SK-N-SH (cell line): ENCODE measurements around the gene SREK1IP1. TPM values are rescaled to one million over a fixed set of nuclear protein-coding genes. Genes with fewer than 3 reads are reported as not detected.
"Not testable (repeated sequence)": the region's sequence is repeated elsewhere in the genome, so short reads cannot be mapped to it uniquely, and the experiment has no call there.

Source experiments
- CTCF ChIA-PET: fragments of 300-600, 350-600 bp; formaldehyde crosslinking; extraction: SDS; loops from one replicate; lab custom pipeline; 2021; lab: Yijun Ruan, JAX
- POLR2A ChIA-PET: fragments of 350-600 bp; sonication (Branson Sonifier 250); formaldehyde crosslinking; extraction: SDS; loops from one replicate; lab custom pipeline; 2020; ENCODE audit warnings: antibody characterized with exemption, inconsistent platforms; lab: Yijun Ruan, JAX
- DNase-seq: peaks from one replicate; pipeline ENCODE4 v3.0.0; 2012
- H2AFZ ChIP-seq: fragments of 200-600 bp; sonication (generic); 2 replicates; pipeline ENCODE4 v1.8.1; 2016; ENCODE audit warnings: antibody characterized with exemption, mild to moderate bottlenecking, low read depth
- H3F3A ChIP-seq: fragments of 200-600 bp; sonication (generic); replicated peaks from 2 replicates; pipeline ENCODE3; 2016; ENCODE audit warnings: antibody characterized with exemption, mild to moderate bottlenecking; ENCODE audit not compliant: insufficient read depth
- H3K27ac ChIP-seq, 2 experiments: fragments of 200-500 bp in 1 of 2; fragments of 200-600 bp in 1 of 2; sonication (Bioruptor generic) in 1 of 2; sonication (generic), shearing (Covaris generic) in 1 of 2; 2 replicates each; pipeline versions ENCODE4 v1.5.1 to v1.6.1; 2014 to 2016; ENCODE audit warnings: low read depth in 2 of 2, inconsistent platforms in 1 of 2, low read length in 1 of 2, mild to moderate bottlenecking in 1 of 2, mixed read lengths in 1 of 2
- H3K27me3 ChIP-seq: fragments of 200-600 bp; sonication (generic), shearing (Covaris generic); 2 replicates; pipeline ENCODE4 v1.6.1; 2016; ENCODE audit warnings: mixed run types; ENCODE audit not compliant: insufficient read depth
- H3K36me3 ChIP-seq, 2 experiments: fragments of 200-500 bp in 1 of 2; fragments of 200-600 bp in 1 of 2; sonication (Bioruptor generic) in 1 of 2; sonication (generic) in 1 of 2; replicated peaks in 1 of 2; 2 replicates each; pipeline versions ENCODE3 to v1.5.1; 2014 to 2016; ENCODE audit warnings: low read length in 1 of 2, mild to moderate bottlenecking in 1 of 2; ENCODE audit not compliant: insufficient read depth in 2 of 2, control insufficient read depth in 1 of 2
- H3K4me1 ChIP-seq, 2 experiments: fragments of 200-500 bp in 1 of 2; fragments of 200-600 bp in 1 of 2; sonication (Bioruptor generic) in 1 of 2; sonication (generic), shearing (Covaris generic) in 1 of 2; 2 replicates each; pipeline versions ENCODE4 v1.5.1 to v1.6.1; 2014 to 2016; ENCODE audit warnings: low read depth in 1 of 2, low read length in 1 of 2, mixed run types in 1 of 2; ENCODE audit not compliant: insufficient read depth in 2 of 2, control insufficient read depth in 1 of 2
- H3K4me2 ChIP-seq: fragments of 200-600 bp; sonication (generic), shearing (Covaris generic); 2 replicates; pipeline ENCODE4 v1.6.1; 2017; ENCODE audit warnings: mixed run types
- H3K4me3 ChIP-seq, 2 experiments: fragments of 200-500 bp in 1 of 2; fragments of 200-600 bp in 1 of 2; sonication (Bioruptor generic) in 1 of 2; sonication (generic), shearing (Covaris generic) in 1 of 2; 2 replicates each; pipeline versions ENCODE4 v1.5.1 to v1.8.1; 2014 to 2016; ENCODE audit warnings: low read depth in 2 of 2, inconsistent platforms in 1 of 2, low read length in 1 of 2, mild to moderate bottlenecking in 1 of 2, mixed read lengths in 1 of 2, moderate library complexity in 1 of 2
- H3K79me2 ChIP-seq: fragments of 200-600 bp; sonication (generic); 2 replicates; pipeline ENCODE4 v1.8.1; 2017; ENCODE audit warnings: mild to moderate bottlenecking; ENCODE audit not compliant: insufficient read depth
- H3K9ac ChIP-seq: fragments of 200-600 bp; sonication (generic); 2 replicates; pipeline ENCODE4 v1.6.1; 2017; ENCODE audit warnings: mixed run types
- H3K9me2 ChIP-seq: fragments of 200-600 bp; sonication (generic); 2 replicates; pipeline ENCODE4 v1.6.1; 2017; ENCODE audit warnings: mixed run types
- H3K9me3 ChIP-seq: fragments of 200-600 bp; sonication (generic); 2 replicates; pipeline ENCODE4 v1.6.1; 2017; ENCODE audit warnings: mixed run types, mild to moderate bottlenecking, moderate library complexity
- H4K20me1 ChIP-seq: fragments of 200-600 bp; sonication (generic); 2 replicates; pipeline ENCODE4 v1.6.1; 2017; ENCODE audit warnings: mild to moderate bottlenecking, mixed run types; ENCODE audit not compliant: insufficient read depth
- CHD2 ChIP-seq: fragments of 150-350 bp; IDR thresholded peaks from 2 replicates; pipeline ENCODE4 v1.6.1; 2018; ENCODE audit warnings: low read length; ENCODE audit not compliant: partially characterized antibody
- EZH2phosphoT487 ChIP-seq: fragments of 200-600 bp; sonication (generic); IDR thresholded peaks from 2 replicates; pipeline ENCODE4 v1.6.1; 2017; ENCODE audit warnings: low read depth, mixed run types, mild to moderate bottlenecking, antibody characterized with exemption, moderate library complexity, borderline replicate concordance
- FOSL2 ChIP-seq: IDR thresholded peaks from 2 replicates; pipeline ENCODE4 v1.4.0; 2012; ENCODE audit warnings: low read depth, mild to moderate bottlenecking, moderate library complexity, borderline replicate concordance
- FOXJ3 ChIP-seq: sonication (generic); formaldehyde crosslinking; IDR thresholded peaks from 2 replicates; pipeline ENCODE4 v1.5.1; 2020; ENCODE audit warnings: mild to moderate bottlenecking, missing genetic modification reagents
- FOXM1 ChIP-seq: IDR thresholded peaks from 2 replicates; pipeline ENCODE4 v1.4.0; 2012; ENCODE audit warnings: low read depth, mild to moderate bottlenecking
- GABPA ChIP-seq: IDR thresholded peaks from 2 replicates; pipeline ENCODE4 v1.4.0; 2012; ENCODE audit warnings: low read depth, mild to moderate bottlenecking
- GATA2 ChIP-seq: sonication (generic); formaldehyde crosslinking; IDR thresholded peaks from 2 replicates; pipeline ENCODE4 v1.5.0; 2020; ENCODE audit warnings: mild to moderate bottlenecking, missing genetic modification reagents
- MEF2A ChIP-seq: IDR thresholded peaks from 2 replicates; pipeline ENCODE4 v1.4.0; 2012; ENCODE audit warnings: low read depth, borderline replicate concordance
- MXI1 ChIP-seq: IDR thresholded peaks from 2 replicates; pipeline ENCODE4 v1.6.1; 2012; ENCODE audit warnings: mild to moderate bottlenecking, low read depth, low read length, improper control_type of control experiment
- NFIC ChIP-seq: IDR thresholded peaks from 2 replicates; pipeline ENCODE4 v1.4.0; 2012; ENCODE audit warnings: borderline replicate concordance
- RAD21 ChIP-seq: IDR thresholded peaks from 2 replicates; pipeline ENCODE4 v1.6.1; 2012; ENCODE audit warnings: mild to moderate bottlenecking, low read length
- RCOR1 ChIP-seq: fragments of 150-350 bp; IDR thresholded peaks from 2 replicates; pipeline ENCODE4 v1.6.1; 2017; ENCODE audit warnings: antibody characterized with exemption, low read length
- RFX5 ChIP-seq: IDR thresholded peaks from 2 replicates; pipeline ENCODE4 v1.6.1; 2012; ENCODE audit warnings: mild to moderate bottlenecking, improper control_type of control experiment, low read length
- SMC3 ChIP-seq: IDR thresholded peaks from 2 replicates; pipeline ENCODE4 v1.6.1; 2012; ENCODE audit warnings: low read depth, low read length, improper control_type of control experiment
- TAF1 ChIP-seq: IDR thresholded peaks from 2 replicates; pipeline ENCODE4 v1.6.1; 2012; ENCODE audit warnings: low read depth, mild to moderate bottlenecking, low read length, moderate library complexity, borderline replicate concordance
- TCF12 ChIP-seq: IDR thresholded peaks from 2 replicates; pipeline ENCODE4 v1.4.0; 2012
- TEAD4 ChIP-seq: IDR thresholded peaks from 2 replicates; pipeline ENCODE4 v1.4.0; 2012; ENCODE audit warnings: mild to moderate bottlenecking, borderline replicate concordance; ENCODE audit not compliant: insufficient read depth
- WGBS: methylation state at CpG from one replicate; pipeline ENCODE4 v1.1.6; 2017; ENCODE audit warnings: low lambda C conversion rate; 5-methylcytosine and 5-hydroxymethylcytosine counted together
- polyA plus RNA-seq, 3 experiments: library from polyadenylated mRNA; depleted of rRNA; stranded (reverse); fragments of >200 nt; gene quantifications; 2 replicates each; pipeline ENCODE4 v1.2.3, GENCODE V29; 2012
- TF ChIP-seq, protein P1 (sequence below): IDR thresholded peaks from 2 replicates; pipeline ENCODE4 v1.4.0; 2012; ENCODE audit warnings: low read depth
- TF ChIP-seq, protein P2 (sequence below): fragments of 200-600 bp; sonication (generic); IDR thresholded peaks from 2 replicates; pipeline ENCODE4 v1.6.1; 2017; ENCODE audit warnings: antibody characterized with exemption, mild to moderate bottlenecking, moderate library complexity
- TF ChIP-seq, protein P3 (sequence below): IDR thresholded peaks from 2 replicates; pipeline ENCODE4 v1.4.0; 2012; ENCODE audit warnings: low read depth, borderline replicate concordance
- TF ChIP-seq, protein P4 (sequence below): fragments of 150-350 bp; IDR thresholded peaks from 2 replicates; pipeline ENCODE4 v1.6.1; 2016; ENCODE audit warnings: mild to moderate bottlenecking, low read depth, low read length

Gene SREK1IP1
- polyA plus RNA-seq, 1 of the 3 experiments (the other 2 are of a cell fraction): 1.2 TPM

DNA sequence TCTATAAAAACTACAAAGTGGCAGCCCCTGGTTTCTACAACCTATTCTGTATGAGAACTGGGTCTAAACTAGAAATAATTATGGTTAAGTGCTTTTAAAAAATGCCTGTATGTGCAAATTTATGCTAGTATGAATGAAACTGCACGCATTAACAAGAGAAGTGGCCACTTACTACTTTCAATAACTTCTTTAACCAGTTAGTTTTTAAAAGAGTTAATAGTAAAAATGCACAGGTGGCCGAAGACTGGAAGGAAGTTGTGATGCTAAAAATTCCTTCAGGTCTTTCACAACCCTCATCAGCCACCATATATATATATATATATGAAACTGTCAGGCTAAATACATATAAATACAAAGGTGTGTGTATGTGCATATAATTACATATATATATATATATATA, 41.3 kb downstream of the SREK1IP1 start:
- Histone ChIP-seq H3F3A (peaks cover 6% of the 10 kb centered on the region), H3K4me3 (no peak overlapping the region), H3K9me2 (no peaks in the 10 kb centered on the region; the same call in 1 of the 2 replicates), H3K79me2 (no peaks in the 10 kb centered on the region; the same call in none of the 2 replicates), H3K27ac (no peak overlapping the region), H3K36me3 (peaks cover 32 to 50% of the 10 kb centered on the region in 2 experiments), H3K27me3 (no peaks in the 10 kb centered on the region), H3K4me1 (no peaks in the 10 kb centered on the region), H3K9me3 (no peaks in the 10 kb centered on the region), H2AFZ (no peak overlapping the region), H4K20me1 (no peaks in the 10 kb centered on the region), H3K4me2 (no peak overlapping the region), H3K9ac (no peak overlapping the region)
- CTCF ChIA-PET: interaction anchor here (1.2 kb wide), 1 partner anchor 12 kb away, joined by 3 read pairs; no protein-coding TSS in a partner anchor
- 94% methylated on average over 2 of the region's 2 CpGs for whole genome bisulfite sequencing
- POLR2A ChIA-PET: no interaction called here
- DNase-seq: no peak
- no peak for TF ChIP-seq TEAD4
- no peak for TF ChIP-seq TAF1
- no peak for TF ChIP-seq GABPA
- TF ChIP-seq RFX5: no peak
- TF ChIP-seq RCOR1: no peak
- no peak for TF ChIP-seq GATA2 (CRISPR knock-in tag)
- TF ChIP-seq SMC3: no peak
- no peak for TF ChIP-seq TCF12

DNA sequence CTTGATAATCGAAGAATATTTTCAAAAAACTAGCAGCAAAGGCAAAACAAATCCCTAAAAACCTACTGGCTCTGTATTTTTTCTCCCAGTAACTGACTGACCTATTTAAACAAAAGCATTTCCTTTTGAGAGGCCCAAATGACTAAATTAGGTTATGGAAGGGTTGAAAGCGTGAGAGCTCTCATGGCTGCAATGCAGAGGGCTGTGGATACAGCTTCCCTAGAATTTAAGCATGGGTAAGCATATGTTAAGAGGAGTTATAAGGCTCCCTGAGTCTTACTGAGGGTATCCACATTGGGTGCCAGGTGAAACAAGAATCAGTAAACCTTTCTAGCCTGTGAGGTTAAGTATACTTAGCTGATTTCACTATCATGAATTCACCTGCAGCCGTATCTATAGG, 45.9 kb downstream of the SREK1IP1 start:
- POLR2A ChIA-PET: no interaction called here
- 66% methylated on average over 3 of the region's 3 CpGs for WGBS
- no peak overlapping the region for H3K4me3 ChIP-seq

DNA sequence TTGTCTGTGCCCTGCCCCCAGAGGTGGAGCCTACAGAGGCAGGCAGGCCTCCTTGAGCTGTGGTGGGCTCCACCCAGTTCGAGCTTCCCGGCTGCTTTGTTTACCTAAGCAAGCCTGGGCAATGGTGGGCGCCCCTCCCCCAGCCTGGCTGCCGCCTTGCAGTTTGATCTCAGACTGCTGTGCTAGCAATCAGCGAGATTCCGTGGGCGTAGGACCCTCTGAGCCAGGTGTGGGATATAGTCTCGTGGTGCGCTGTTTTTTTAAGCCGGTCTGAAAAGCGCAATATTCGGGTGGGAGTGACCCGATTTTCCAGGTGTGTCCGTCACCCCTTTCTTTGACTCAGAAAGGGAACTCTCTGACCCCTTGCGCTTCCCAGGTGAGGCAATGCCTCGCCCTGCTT, 54.0 kb downstream of the SREK1IP1 start:
- H3K9me2 ChIP-seq, H3K4me3 ChIP-seq, H3K79me2 ChIP-seq, H3K27me3 ChIP-seq, H3K36me3 ChIP-seq, H4K20me1 ChIP-seq, CTCF ChIA-PET, POLR2A ChIA-PET, H3K4me1 ChIP-seq, H3K9ac ChIP-seq, H3K27ac ChIP-seq, H2AFZ ChIP-seq, H3K9me3 ChIP-seq, H3F3A ChIP-seq, H3K4me2 ChIP-seq, DNase-seq: not testable (repeated sequence)
- WGBS: 89% methylated on average over 10 of the region's 16 CpGs

More for the DNA sequence above, 45.9 kb downstream of the SREK1IP1 start:
- H3K36me3 ChIP-seq: peaks cover 36 to 45% of the 10 kb centered on the region in 2 experiments
- no peaks in the 10 kb centered on the region for H3K79me2 ChIP-seq
- no peak overlapping the region for H3K27ac ChIP-seq
- no peak overlapping the region for H3K9ac ChIP-seq
- peaks cover 6% of the 10 kb centered on the region for H3F3A ChIP-seq
- no peak for TF ChIP-seq MXI1
- TF ChIP-seq, protein P1, sequence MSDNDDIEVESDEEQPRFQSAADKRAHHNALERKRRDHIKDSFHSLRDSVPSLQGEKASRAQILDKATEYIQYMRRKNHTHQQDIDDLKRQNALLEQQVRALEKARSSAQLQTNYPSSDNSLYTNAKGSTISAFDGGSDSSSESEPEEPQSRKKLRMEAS: no peak
- no peak for TF ChIP-seq EZH2phosphoT487
- TF ChIP-seq SMC3: no peak
- TF ChIP-seq RAD21: no peak
- TF ChIP-seq MEF2A: no peak
- TF ChIP-seq, protein P2, sequence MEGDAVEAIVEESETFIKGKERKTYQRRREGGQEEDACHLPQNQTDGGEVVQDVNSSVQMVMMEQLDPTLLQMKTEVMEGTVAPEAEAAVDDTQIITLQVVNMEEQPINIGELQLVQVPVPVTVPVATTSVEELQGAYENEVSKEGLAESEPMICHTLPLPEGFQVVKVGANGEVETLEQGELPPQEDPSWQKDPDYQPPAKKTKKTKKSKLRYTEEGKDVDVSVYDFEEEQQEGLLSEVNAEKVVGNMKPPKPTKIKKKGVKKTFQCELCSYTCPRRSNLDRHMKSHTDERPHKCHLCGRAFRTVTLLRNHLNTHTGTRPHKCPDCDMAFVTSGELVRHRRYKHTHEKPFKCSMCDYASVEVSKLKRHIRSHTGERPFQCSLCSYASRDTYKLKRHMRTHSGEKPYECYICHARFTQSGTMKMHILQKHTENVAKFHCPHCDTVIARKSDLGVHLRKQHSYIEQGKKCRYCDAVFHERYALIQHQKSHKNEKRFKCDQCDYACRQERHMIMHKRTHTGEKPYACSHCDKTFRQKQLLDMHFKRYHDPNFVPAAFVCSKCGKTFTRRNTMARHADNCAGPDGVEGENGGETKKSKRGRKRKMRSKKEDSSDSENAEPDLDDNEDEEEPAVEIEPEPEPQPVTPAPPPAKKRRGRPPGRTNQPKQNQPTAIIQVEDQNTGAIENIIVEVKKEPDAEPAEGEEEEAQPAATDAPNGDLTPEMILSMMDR: no peak
- TF ChIP-seq CHD2: no peak
- TF ChIP-seq TAF1: no peak
- no peak for TF ChIP-seq FOXM1
- TF ChIP-seq GABPA: no peak
- TF ChIP-seq FOXJ3 (CRISPR knock-in tag): no peak
- TF ChIP-seq, protein P3, sequence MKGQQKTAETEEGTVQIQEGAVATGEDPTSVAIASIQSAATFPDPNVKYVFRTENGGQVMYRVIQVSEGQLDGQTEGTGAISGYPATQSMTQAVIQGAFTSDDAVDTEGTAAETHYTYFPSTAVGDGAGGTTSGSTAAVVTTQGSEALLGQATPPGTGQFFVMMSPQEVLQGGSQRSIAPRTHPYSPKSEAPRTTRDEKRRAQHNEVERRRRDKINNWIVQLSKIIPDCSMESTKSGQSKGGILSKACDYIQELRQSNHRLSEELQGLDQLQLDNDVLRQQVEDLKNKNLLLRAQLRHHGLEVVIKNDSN: no peak
- no peak for TF ChIP-seq FOSL2
- no peak for TF ChIP-seq RCOR1
- TF ChIP-seq TEAD4: no peak
- TF ChIP-seq, protein P4, sequence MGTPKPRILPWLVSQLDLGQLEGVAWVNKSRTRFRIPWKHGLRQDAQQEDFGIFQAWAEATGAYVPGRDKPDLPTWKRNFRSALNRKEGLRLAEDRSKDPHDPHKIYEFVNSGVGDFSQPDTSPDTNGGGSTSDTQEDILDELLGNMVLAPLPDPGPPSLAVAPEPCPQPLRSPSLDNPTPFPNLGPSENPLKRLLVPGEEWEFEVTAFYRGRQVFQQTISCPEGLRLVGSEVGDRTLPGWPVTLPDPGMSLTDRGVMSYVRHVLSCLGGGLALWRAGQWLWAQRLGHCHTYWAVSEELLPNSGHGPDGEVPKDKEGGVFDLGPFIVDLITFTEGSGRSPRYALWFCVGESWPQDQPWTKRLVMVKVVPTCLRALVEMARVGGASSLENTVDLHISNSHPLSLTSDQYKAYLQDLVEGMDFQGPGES: no peak
- no peak for TF ChIP-seq NFIC
- no peak overlapping the region for H3K4me2 ChIP-seq
- H4K20me1 ChIP-seq: no peaks in the 10 kb centered on the region
- no peaks in the 10 kb centered on the region; the same call in 1 of the 2 replicates for H3K9me2 ChIP-seq
- no peak for DNase-seq
- CTCF ChIA-PET: interaction anchor here (0.7 kb wide), 1 partner anchor 62 kb away, joined by 3 read pairs; no protein-coding TSS in a partner anchor
- H3K9me3 ChIP-seq: no peaks in the 10 kb centered on the region
- H3K4me1 ChIP-seq: no peaks in the 10 kb centered on the region
- H2AFZ ChIP-seq: no peak overlapping the region
- no peaks in the 10 kb centered on the region for H3K27me3 ChIP-seq
